Trophoblast cell (in vitro differentiated cells and primary cell): ENCODE data around the gene ZNF423.

Source experiments
- DNase-seq, 2 donors: peaks; one replicate each; pipeline ENCODE4 v3.0.0-alpha.2; 2016
- H2AFZ ChIP-seq: 2 replicates; pipeline ENCODE4 v1.6.1; 2013; ENCODE audit warnings: low read length, moderate library complexity, mild to moderate bottlenecking; ENCODE audit not compliant: insufficient read depth, poor library complexity
- H2AK5ac ChIP-seq: 2 replicates; pipeline ENCODE4 v1.6.1; 2013; ENCODE audit warnings: mild to moderate bottlenecking, low read length
- H2BK120ac ChIP-seq: 2 replicates; pipeline ENCODE4 v1.6.1; 2013; ENCODE audit warnings: low read length, mild to moderate bottlenecking, moderate library complexity; ENCODE audit not compliant: insufficient read depth, poor library complexity
- H2BK12ac ChIP-seq: 2 replicates; pipeline ENCODE4 v1.6.1; 2013; ENCODE audit warnings: mild to moderate bottlenecking, low read length, moderate library complexity
- H2BK5ac ChIP-seq: 2 replicates; pipeline ENCODE4 v1.6.1; 2013; ENCODE audit warnings: low read length, low read depth, moderate library complexity, mild to moderate bottlenecking; ENCODE audit not compliant: poor library complexity
- H3K14ac ChIP-seq: 2 replicates; pipeline ENCODE4 v1.6.1; 2013; ENCODE audit warnings: mild to moderate bottlenecking, low read length
- H3K18ac ChIP-seq: 2 replicates; pipeline ENCODE4 v1.6.1; 2013; ENCODE audit warnings: mild to moderate bottlenecking, low read length
- H3K23ac ChIP-seq: 2 replicates; pipeline ENCODE4 v1.6.1; 2013; ENCODE audit warnings: low read length
- H3K27ac ChIP-seq: 2 replicates; pipeline ENCODE4 v1.5.1; 2013; ENCODE audit warnings: low read depth, mild to moderate bottlenecking, inconsistent platforms, low read length, moderate library complexity
- H3K27me3 ChIP-seq: 2 replicates; pipeline ENCODE4 v1.6.1; 2013; ENCODE audit warnings: inconsistent platforms, mild to moderate bottlenecking, low read length, moderate library complexity; ENCODE audit not compliant: insufficient read depth
- H3K36me3 ChIP-seq, 2 experiments: 1 replicate in 1 of 2; 2 replicates in 1 of 2; pipeline ENCODE4 v1.6.1; 2013; ENCODE audit warnings: low read length in 2 of 2, mild to moderate bottlenecking in 2 of 2, moderate library complexity in 1 of 2; ENCODE audit not compliant: insufficient read depth in 2 of 2, control insufficient read depth in 1 of 2
- H3K4ac ChIP-seq: 2 replicates; pipeline ENCODE4 v1.6.1; 2013; ENCODE audit warnings: low read depth, mild to moderate bottlenecking, low read length, moderate library complexity
- H3K4me1 ChIP-seq, 2 experiments: 1 replicate in 1 of 2; 2 replicates in 1 of 2; pipeline ENCODE4 v1.6.1; 2013; ENCODE audit warnings: low read length in 2 of 2, mild to moderate bottlenecking in 2 of 2, moderate library complexity in 1 of 2; ENCODE audit not compliant: insufficient read depth in 2 of 2, control insufficient read depth in 1 of 2
- H3K4me2 ChIP-seq: 2 replicates; pipeline ENCODE4 v1.6.1; 2013; ENCODE audit warnings: inconsistent platforms, mild to moderate bottlenecking, low read length, moderate library complexity
- H3K4me3 ChIP-seq: 2 replicates; pipeline ENCODE4 v1.5.1; 2013; ENCODE audit warnings: mild to moderate bottlenecking, low read depth, low read length, inconsistent platforms
- H3K79me1 ChIP-seq: one replicate; pipeline ENCODE4 v1.6.1; 2013; ENCODE audit warnings: low read length
- H3K79me2 ChIP-seq: 2 replicates; pipeline ENCODE4 v1.6.1; 2013; ENCODE audit warnings: low read length, mild to moderate bottlenecking; ENCODE audit not compliant: control insufficient read depth, insufficient read depth, poor library complexity
- H3K9ac ChIP-seq: 2 replicates; pipeline ENCODE4 v1.6.1; 2013; ENCODE audit warnings: mild to moderate bottlenecking, low read length
- H3K9me3 ChIP-seq: 2 replicates; pipeline ENCODE4 v1.6.1; 2013; ENCODE audit warnings: low read depth, mild to moderate bottlenecking, control low read depth, inconsistent platforms, low read length; ENCODE audit not compliant: insufficient read depth
- H4K12ac ChIP-seq: 2 replicates; pipeline ENCODE4 v1.6.1; 2013; ENCODE audit warnings: low read depth, mild to moderate bottlenecking, low read length, moderate library complexity
- H4K8ac ChIP-seq: 2 replicates; pipeline ENCODE4 v1.6.1; 2013; ENCODE audit warnings: low read depth, mild to moderate bottlenecking, low read length, moderate library complexity
- H4K91ac ChIP-seq: one replicate; pipeline ENCODE4 v1.6.1; 2013; ENCODE audit warnings: low read depth, mild to moderate bottlenecking, low read length, moderate library complexity
- WGBS: extraction: QIAGEN DNeasy Blood & Tissue Kit; methylation state at CpG from one replicate; pipeline ENCODE4 v1.1.7; 2013; ENCODE audit warnings: missing lambda C conversion rate; ENCODE audit not compliant: insufficient read length, insufficient coverage; ENCODE audit errors: extremely low coverage; 5-methylcytosine and 5-hydroxymethylcytosine counted together

Gene ZNF423

DNA sequence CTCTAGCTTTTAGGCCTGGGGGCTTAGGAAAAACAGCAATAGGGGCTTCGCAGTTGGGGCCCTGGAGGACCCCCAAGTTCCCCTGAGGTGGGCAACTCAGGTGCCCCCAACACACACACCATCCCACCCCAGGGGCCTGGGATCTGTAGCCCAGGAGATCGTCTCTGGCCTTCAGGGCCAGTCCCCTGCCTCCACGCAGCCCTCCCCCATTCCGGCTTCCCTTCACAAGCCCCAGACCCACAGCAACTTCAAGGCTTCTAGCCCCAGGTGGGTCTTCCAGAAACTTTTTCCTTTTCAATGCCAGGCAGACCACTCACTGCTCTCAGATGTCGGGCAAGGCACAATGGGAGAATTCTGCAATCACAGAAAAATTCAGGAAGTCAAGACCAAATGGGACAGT is 402.9 kb downstream of the ZNF423 start:
- H2AK5ac ChIP-seq, result no peak overlapping the region

DNA sequence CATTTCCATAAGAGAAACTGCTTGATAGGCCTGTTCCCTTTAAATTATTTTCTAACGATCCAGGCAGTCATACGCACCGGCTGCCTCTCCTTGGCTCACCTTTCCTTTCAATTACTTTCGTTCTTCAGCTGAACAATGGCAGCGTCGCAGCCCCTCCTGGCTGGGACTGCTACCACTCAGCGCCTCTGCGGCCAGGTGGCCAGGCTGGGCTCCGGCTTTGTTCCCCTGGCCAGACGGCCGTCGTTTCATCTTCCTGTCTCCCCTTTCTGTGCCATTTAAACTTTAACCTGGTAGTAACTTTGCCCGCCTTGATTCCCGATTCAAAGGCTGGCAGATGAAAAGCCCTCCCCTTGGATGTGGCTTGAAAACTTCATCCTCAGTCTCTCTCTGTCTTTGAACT is 403.3 kb downstream of the ZNF423 start:
- Histone ChIP-seq H3K27ac (no peak overlapping the region), H3K4ac (no peak overlapping the region), H3K4me2 (no peak overlapping the region), H4K8ac (no peak overlapping the region), H3K36me3 (no peaks in the 10 kb centered on the region), H2AK5ac (no peak overlapping the region), H4K91ac (no peak overlapping the region), H3K18ac (no peak overlapping the region), H3K9ac (no peak overlapping the region), H3K14ac (no peak overlapping the region), H3K23ac (no peak overlapping the region), H4K12ac (no peak overlapping the region), H3K79me2 (no peaks in the 10 kb centered on the region), H2AFZ (no peak overlapping the region), H3K27me3 (no peaks in the 10 kb centered on the region), H3K79me1 (no peaks in the 10 kb centered on the region), H3K4me3 (no peak overlapping the region), H2BK120ac (no peak overlapping the region), H2BK12ac (no peak overlapping the region), H3K9me3 (peaks cover 10% of the 10 kb centered on the region), H2BK5ac (no peak overlapping the region), H3K4me1 (no peaks in the 10 kb centered on the region)
- no peak for DNase-seq
- no CpG with 5 or more reads among the region's 14 CpGs for WGBS

More for the DNA sequence above, 402.9 kb downstream of the ZNF423 start:
- no CpG with 5 or more reads among the region's 5 CpGs for WGBS
- Histone ChIP-seq H3K14ac (no peak overlapping the region), H3K27ac (no peak overlapping the region), H2BK120ac (no peak overlapping the region), H4K8ac (no peak overlapping the region), H3K4me2 (no peak overlapping the region), H3K4me3 (no peak overlapping the region), H3K4ac (no peak overlapping the region), H2AFZ (no peak overlapping the region), H4K91ac (no peak overlapping the region), H3K36me3 (no peaks in the 10 kb centered on the region), H3K79me1 (no peaks in the 10 kb centered on the region), H3K9me3 (peaks cover 10% of the 10 kb centered on the region), H3K79me2 (no peaks in the 10 kb centered on the region), H3K23ac (no peak overlapping the region), H3K18ac (no peak overlapping the region), H2BK12ac (no peak overlapping the region), H3K27me3 (no peaks in the 10 kb centered on the region), H3K9ac (no peak overlapping the region), H3K4me1 (no peaks in the 10 kb centered on the region), H4K12ac (no peak overlapping the region), H2BK5ac (no peak overlapping the region)
- no peak for DNase-seq

DNA sequence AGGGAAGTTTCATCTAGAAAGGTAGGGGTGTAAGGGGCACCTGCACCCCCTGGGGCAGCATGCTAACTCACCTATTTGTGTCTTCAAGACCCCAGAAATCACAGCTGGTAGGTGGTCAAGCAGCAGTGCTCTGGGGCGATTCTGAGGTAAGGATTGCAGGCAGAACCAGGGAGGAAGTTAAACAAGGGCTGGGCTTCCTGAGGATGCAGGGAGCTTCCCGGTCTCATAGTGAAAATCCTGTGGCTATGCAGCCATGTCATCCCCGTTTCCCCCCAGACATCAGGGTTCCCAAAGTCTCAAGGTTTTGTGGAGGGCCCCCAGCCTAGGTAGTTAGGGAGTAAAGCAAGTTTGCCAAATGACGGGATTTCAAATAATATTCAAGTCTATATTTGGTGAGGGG is 403.8 kb downstream of the ZNF423 start:
- no peak for DNase-seq
- Histone ChIP-seq H3K18ac (no peak overlapping the region), H2AK5ac (no peak overlapping the region), H3K4ac (no peak overlapping the region), H4K12ac (no peak overlapping the region), H3K27me3 (no peaks in the 10 kb centered on the region), H2AFZ (no peak overlapping the region), H3K14ac (no peak overlapping the region), H3K4me3 (no peak overlapping the region), H4K8ac (no peak overlapping the region), H3K79me1 (no peaks in the 10 kb centered on the region), H2BK12ac (no peak overlapping the region), H3K36me3 (no peaks in the 10 kb centered on the region), H3K79me2 (no peaks in the 10 kb centered on the region), H3K27ac (no peak overlapping the region), H3K4me1 (no peaks in the 10 kb centered on the region), H2BK120ac (no peak overlapping the region), H3K9ac (no peak overlapping the region), H3K4me2 (no peak overlapping the region), H3K23ac (no peak overlapping the region), H2BK5ac (no peak overlapping the region), H4K91ac (no peak overlapping the region), H3K9me3 (peaks cover 10% of the 10 kb centered on the region)
- no CpG with 5 or more reads among the region's 4 CpGs for WGBS

DNA sequence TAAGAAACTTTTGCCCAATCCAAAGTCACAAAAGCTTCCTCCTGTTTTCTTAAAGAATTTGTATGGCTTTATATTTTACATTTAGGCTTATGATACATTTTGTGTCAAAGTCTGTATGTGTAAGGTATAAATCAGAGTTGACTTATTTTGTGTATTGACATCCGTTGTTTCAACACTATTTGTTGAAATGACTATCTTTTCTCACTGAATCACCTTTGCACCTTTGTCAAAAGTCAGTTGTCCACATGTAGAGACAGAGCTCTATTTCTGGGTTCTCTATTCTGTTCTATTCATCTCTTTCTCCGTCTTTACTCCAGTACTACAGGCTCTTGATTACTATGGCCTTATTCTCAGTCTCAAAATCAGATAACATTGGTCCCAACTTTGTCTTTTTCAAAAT is 409.1 kb downstream of the ZNF423 start:
- no CpG with 5 or more reads among the region's 2 CpGs for WGBS
- Histone ChIP-seq H3K14ac (no peak overlapping the region), H3K23ac (no peak overlapping the region), H3K18ac (no peak overlapping the region), H3K4me1 (no peaks in the 10 kb centered on the region), H3K36me3 (no peaks in the 10 kb centered on the region), H2AK5ac (no peak overlapping the region), H4K12ac (no peak overlapping the region), H3K4me3 (no peak overlapping the region), H3K4me2 (no peak overlapping the region), H3K4ac (no peak overlapping the region), H4K91ac (no peak overlapping the region), H3K9ac (no peak overlapping the region), H3K27ac (no peak overlapping the region), H3K79me1 (no peaks in the 10 kb centered on the region), H2AFZ (no peak overlapping the region), H2BK5ac (no peak overlapping the region), H3K9me3 (peaks cover 2% of the 10 kb centered on the region), H3K27me3 (no peaks in the 10 kb centered on the region), H3K79me2 (no peaks in the 10 kb centered on the region), H4K8ac (no peak overlapping the region), H2BK12ac (no peak overlapping the region), H2BK120ac (no peak overlapping the region)
- DNase-seq, result no peak
